ENCODE data around the gene EPN1.

- TF ChIP-seq CTCF (IDR thresholded peaks at IDR 0.05 in 4 of 5, conservative IDR thresholded peaks at IDR 0.05 in 1 of 5): no peak
- TF ChIP-seq POLR2A (IDR thresholded peaks at IDR 0.05): no peak
These were observed 17.9 kb upstream of the EPN1 start for GRCh38 chr19:55656988-55657747.

Measured in gastrocnemius medialis (tissue), 4 donors.